ENCODE data around the gene CADPS2.

Gene CADPS2

GRCh38 chr7:122327969-122328368 lies 558.3 kb downstream of the CADPS2 start:
- in situ Hi-C loops (cut with HindIII; ENCODE audit: low sequenced_read_pairs) = no loop called here

GRCh38 chr7:122316467-122317388 lies 569.5 kb downstream of the CADPS2 start:
- in situ Hi-C loops (cut with HindIII; ENCODE audit: low sequenced_read_pairs) = no loop called here

GRCh38 chr7:122315507-122316466 lies 570.5 kb downstream of the CADPS2 start:
- in situ Hi-C loops (cut with HindIII; ENCODE audit: low sequenced_read_pairs) = no loop called here

- in situ Hi-C loops (cut with HindIII; ENCODE audit: low sequenced_read_pairs) = no loop called here
These were observed 572.0 kb downstream of the CADPS2 start for GRCh38 chr7:122314284-122314683.

- in situ Hi-C loops (cut with HindIII; ENCODE audit: low sequenced_read_pairs) = no loop called here
These were observed 573.5 kb downstream of the CADPS2 start for GRCh38 chr7:122312789-122313188.

- in situ Hi-C loops (cut with HindIII; ENCODE audit: low sequenced_read_pairs) = no loop called here
These were observed 574.4 kb downstream of the CADPS2 start for GRCh38 chr7:122311734-122312450.

GRCh38 chr7:122311050-122311700 lies 575.1 kb downstream of the CADPS2 start:
- in situ Hi-C loops (cut with HindIII; ENCODE audit: low sequenced_read_pairs) = no loop called here

- in situ Hi-C loops (cut with HindIII; ENCODE audit: low sequenced_read_pairs) = no loop called here
These were observed 575.9 kb downstream of the CADPS2 start for GRCh38 chr7:122310119-122311021.

GRCh38 chr7:122309421-122309820 lies 576.8 kb downstream of the CADPS2 start:
- in situ Hi-C loops (cut with HindIII; ENCODE audit: low sequenced_read_pairs) = no loop called here

- in situ Hi-C loops (cut with HindIII; ENCODE audit: low sequenced_read_pairs) = no loop called here
These were observed 579.0 kb downstream of the CADPS2 start for GRCh38 chr7:122307228-122307621.

- in situ Hi-C loops (cut with HindIII; ENCODE audit: low sequenced_read_pairs) = no loop called here
These were observed 579.7 kb downstream of the CADPS2 start for GRCh38 chr7:122306320-122307227.

- in situ Hi-C loops (cut with HindIII; ENCODE audit: low sequenced_read_pairs) = no loop called here
These were observed 580.6 kb downstream of the CADPS2 start for GRCh38 chr7:122305475-122306319.

- in situ Hi-C loops (cut with HindIII; ENCODE audit: low sequenced_read_pairs) = no loop called here
These were observed 581.3 kb downstream of the CADPS2 start for GRCh38 chr7:122304996-122305421.

- in situ Hi-C loops (cut with HindIII; ENCODE audit: low sequenced_read_pairs) = no loop called here
These were observed 581.8 kb downstream of the CADPS2 start, which contains the start of gene FEZF1 for GRCh38 chr7:122304319-122304975. FEZF1 (minus strand) TSS chr7:122304750; CDS start chr7:122304437, 313 bp downstream.

- in situ Hi-C loops (cut with HindIII; ENCODE audit: low sequenced_read_pairs) = no loop called here
These were observed 582.5 kb downstream of the CADPS2 start for GRCh38 chr7:122303531-122304318.
